Cardiac muscle cell (in vitro differentiated cells and primary cell): ENCODE measurements around the gene SOCS1. TPM values are rescaled to one million over a fixed set of nuclear protein-coding genes. Genes with fewer than 3 reads are reported as not detected.

Experiments used
- DNase-seq, 2 donors: peaks; one replicate each; pipeline versions ENCODE4 v3.0.0 to v3.0.0-alpha.2; 2010 to 2017; ENCODE audit warnings: low read depth in 1 of 2, low spot score in 1 of 2
- H3K27ac ChIP-seq: fragments of 200-600 bp; sonication (generic); 2 replicates; pipeline ENCODE4 v1.5.1; 2016
- H3K27me3 ChIP-seq: fragments of 200-600 bp; sonication (generic); 2 replicates; pipeline ENCODE4 v1.6.0; 2016; ENCODE audit warnings: control low read depth
- H3K36me3 ChIP-seq: fragments of 200-600 bp; sonication (generic); 2 replicates; pipeline ENCODE4 v1.5.1; 2016; ENCODE audit warnings: control low read depth
- H3K4me1 ChIP-seq: fragments of 200-600 bp; sonication (generic); 2 replicates; pipeline ENCODE4 v1.8.1; 2017; ENCODE audit warnings: low read depth, mild to moderate bottlenecking, mixed run types
- H3K4me3 ChIP-seq: fragments of 200-600 bp; sonication (generic); 2 replicates; pipeline ENCODE4 v1.5.1; 2016; ENCODE audit warnings: mild to moderate bottlenecking
- H3K9me3 ChIP-seq: fragments of 200-600 bp; sonication (generic); 2 replicates; pipeline ENCODE4 v1.5.1; 2017; ENCODE audit warnings: low read depth, mild to moderate bottlenecking, control low read depth
- polyA plus RNA-seq: library from polyadenylated mRNA; unstranded; fragments of >200 nt; fragmentation: Nextera tagmentation; extraction: Ambion mirVana; gene quantifications from 2 replicates; pipeline ENCODE4 v1.2.1, GENCODE V29; 2016
- total RNA-seq: library from RNA; depleted of rRNA; stranded (reverse); fragments of >200 nt; gene quantifications from 2 replicates; pipeline ENCODE4 v1.2.3, GENCODE V29; 2016
- TF ChIP-seq, protein P1 (sequence below): IDR thresholded peaks from 2 replicates; pipeline ENCODE4 v1.5.1; 2012; ENCODE audit warnings: low read depth, mild to moderate bottlenecking, low read length

The SOCS1 gene
- total and polyA plus RNA-seq, 2 experiments from 2014 or later = 3.6 to 11.0 TPM

- Histone ChIP-seq H3K9me3 (no peaks in the 10 kb centered on the region), H3K27ac (no peak overlapping the region), H3K27me3 (no peaks in the 10 kb centered on the region), H3K4me3 (no peak overlapping the region), H3K36me3 (no peaks in the 10 kb centered on the region), H3K4me1 (no peaks in the 10 kb centered on the region)
- TF ChIP-seq, protein P1, sequence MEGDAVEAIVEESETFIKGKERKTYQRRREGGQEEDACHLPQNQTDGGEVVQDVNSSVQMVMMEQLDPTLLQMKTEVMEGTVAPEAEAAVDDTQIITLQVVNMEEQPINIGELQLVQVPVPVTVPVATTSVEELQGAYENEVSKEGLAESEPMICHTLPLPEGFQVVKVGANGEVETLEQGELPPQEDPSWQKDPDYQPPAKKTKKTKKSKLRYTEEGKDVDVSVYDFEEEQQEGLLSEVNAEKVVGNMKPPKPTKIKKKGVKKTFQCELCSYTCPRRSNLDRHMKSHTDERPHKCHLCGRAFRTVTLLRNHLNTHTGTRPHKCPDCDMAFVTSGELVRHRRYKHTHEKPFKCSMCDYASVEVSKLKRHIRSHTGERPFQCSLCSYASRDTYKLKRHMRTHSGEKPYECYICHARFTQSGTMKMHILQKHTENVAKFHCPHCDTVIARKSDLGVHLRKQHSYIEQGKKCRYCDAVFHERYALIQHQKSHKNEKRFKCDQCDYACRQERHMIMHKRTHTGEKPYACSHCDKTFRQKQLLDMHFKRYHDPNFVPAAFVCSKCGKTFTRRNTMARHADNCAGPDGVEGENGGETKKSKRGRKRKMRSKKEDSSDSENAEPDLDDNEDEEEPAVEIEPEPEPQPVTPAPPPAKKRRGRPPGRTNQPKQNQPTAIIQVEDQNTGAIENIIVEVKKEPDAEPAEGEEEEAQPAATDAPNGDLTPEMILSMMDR = no peak
- no peak for DNase-seq
These were observed 33.2 kb upstream of the SOCS1 start for GRCh38 chr16:11289202-11289601.

GRCh38 chr16:11285842-11286241 is 29.8 kb upstream of the SOCS1 start:
- no peaks in the 10 kb centered on the region for H3K4me1 ChIP-seq
- TF ChIP-seq, protein P1 = no peak
- no peak for DNase-seq
- H3K36me3 ChIP-seq = no peaks in the 10 kb centered on the region
- H3K4me3 ChIP-seq = no peak overlapping the region
- no peaks in the 10 kb centered on the region for H3K9me3 ChIP-seq
- H3K27ac ChIP-seq = no peak overlapping the region
- H3K27me3 ChIP-seq = no peaks in the 10 kb centered on the region

- Histone ChIP-seq H3K27me3 (no peaks in the 10 kb centered on the region), H3K9me3 (no peaks in the 10 kb centered on the region), H3K27ac (no peak overlapping the region), H3K36me3 (no peaks in the 10 kb centered on the region), H3K4me3 (no peak overlapping the region), H3K4me1 (no peaks in the 10 kb centered on the region)
- peak; percentile 28 to 67 for DNase-seq
- TF ChIP-seq, protein P1 = peak; percentile 33
These were observed 27.8 kb upstream of the SOCS1 start for GRCh38 chr16:11283820-11284248.

DNA sequence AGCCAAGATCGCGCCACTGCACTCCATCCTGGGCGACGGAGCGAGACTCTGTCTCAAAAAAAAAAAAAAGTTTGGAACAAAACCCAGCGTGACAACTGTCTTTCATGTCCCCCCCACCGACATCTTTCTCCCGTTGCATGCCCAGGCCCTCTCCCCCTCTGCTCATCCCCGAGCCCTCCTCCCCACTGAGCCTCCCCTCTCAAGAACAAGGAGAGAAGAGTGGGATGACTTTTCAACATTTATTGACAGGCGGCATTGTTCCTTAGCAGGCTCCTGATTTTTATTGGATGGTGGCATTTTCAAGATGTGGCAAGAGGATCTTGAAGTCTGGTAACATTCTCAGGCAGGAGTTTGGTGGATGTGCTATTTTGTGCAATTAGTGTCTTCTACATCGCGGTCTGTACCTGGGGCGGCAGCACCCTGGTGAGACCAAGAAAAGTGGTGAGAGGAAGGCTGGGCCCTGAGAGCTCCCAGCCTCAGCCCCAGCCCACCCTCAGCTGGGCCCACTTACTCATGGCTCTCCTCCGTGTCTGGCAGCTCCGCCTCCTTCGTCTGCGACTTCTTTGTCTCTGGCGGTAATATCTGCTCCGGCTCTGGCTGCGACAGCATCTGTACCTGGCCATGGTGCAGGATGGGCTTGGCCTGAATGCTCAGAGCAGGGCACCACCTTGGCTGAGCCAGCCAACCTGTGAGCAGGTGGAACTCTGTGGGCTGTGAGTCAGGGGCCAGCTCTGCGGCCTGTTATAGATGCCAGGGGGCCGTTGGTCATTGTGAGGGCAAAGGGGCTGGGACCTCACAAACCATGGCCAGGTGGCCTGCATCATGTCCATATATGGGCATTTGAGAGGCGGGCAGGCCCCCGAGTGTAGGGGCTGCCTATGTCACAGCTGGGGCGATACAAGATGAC is 24.9 kb upstream of the SOCS1 start, which contains the start of gene PRM1:
Gene PRM1 (minus strand): TSS at position 715 of the 907 bp plus-strand sequence. CDS start 92 bp downstream, at position 623.
- Histone ChIP-seq H3K4me3 (no peak within 1 kb of the TSS), H3K36me3 (no peaks in the 10 kb centered on the region), H3K27ac (no peak within 1 kb of the TSS), H3K9me3 (no peaks in the 10 kb centered on the region), H3K4me1 (no peaks in the 10 kb centered on the region), H3K27me3 (no peaks in the 10 kb centered on the region)
- no peak for DNase-seq
- TF ChIP-seq, protein P1 = no peak

- Histone ChIP-seq H3K36me3 (no peaks in the 10 kb centered on the region), H3K4me3 (no peak overlapping the region), H3K9me3 (no peaks in the 10 kb centered on the region), H3K27ac (no peak overlapping the region), H3K4me1 (no peaks in the 10 kb centered on the region), H3K27me3 (no peaks in the 10 kb centered on the region)
- TF ChIP-seq, protein P1 = no peak
- no peak for DNase-seq
These were observed 23.0 kb upstream of the SOCS1 start for GRCh38 chr16:11278681-11279628.
